ENCODE measurements around the gene METTL26. TPM values are rescaled to one million over a fixed set of nuclear protein-coding genes. Genes with fewer than 3 reads are reported as not detected.
A peak's percentile ranks its signal among the peaks of the same experiment; 100 is the strongest.

Gene METTL26
- polyA plus RNA-seq, 10 donors, result 28.0 to 61.3 (median 40.0) TPM

- DNase-seq, result peak; percentile 48 to 77 (median 71)
Observed at GRCh38 chr16:660459-661183, 24.5 kb upstream of the METTL26 start.

- no peak for DNase-seq
Observed at GRCh38 chr16:660132-660458, 24.0 kb upstream of the METTL26 start.

DNA sequence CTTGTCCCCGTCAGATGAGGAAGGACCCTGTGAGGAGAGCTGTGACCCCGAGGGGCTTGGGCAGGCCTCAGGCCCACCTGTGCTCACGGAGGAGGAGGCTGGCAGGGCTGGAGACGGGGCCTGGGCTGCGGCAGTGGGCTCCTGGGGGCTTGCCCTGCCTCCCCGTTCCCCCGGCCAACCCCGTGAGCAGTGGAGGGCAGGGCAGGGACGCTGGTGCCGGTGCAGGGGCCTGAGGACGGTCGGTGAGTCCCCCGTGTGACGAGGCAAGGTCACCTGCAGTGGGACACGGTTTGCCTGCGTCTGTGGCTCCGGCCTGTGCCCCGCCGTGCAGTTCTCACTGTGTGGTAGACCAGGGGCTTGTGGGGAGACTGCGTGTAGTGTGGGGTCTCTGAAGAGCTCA lies 23.5 kb upstream of the METTL26 start:
- DNase-seq, result no peak

- DNase-seq, result no peak
Observed at GRCh38 chr16:658679-659571, 22.8 kb upstream of the METTL26 start.

- DNase-seq, result no peak
Observed at GRCh38 chr16:657487-657886, 21.4 kb upstream of the METTL26 start.

DNA sequence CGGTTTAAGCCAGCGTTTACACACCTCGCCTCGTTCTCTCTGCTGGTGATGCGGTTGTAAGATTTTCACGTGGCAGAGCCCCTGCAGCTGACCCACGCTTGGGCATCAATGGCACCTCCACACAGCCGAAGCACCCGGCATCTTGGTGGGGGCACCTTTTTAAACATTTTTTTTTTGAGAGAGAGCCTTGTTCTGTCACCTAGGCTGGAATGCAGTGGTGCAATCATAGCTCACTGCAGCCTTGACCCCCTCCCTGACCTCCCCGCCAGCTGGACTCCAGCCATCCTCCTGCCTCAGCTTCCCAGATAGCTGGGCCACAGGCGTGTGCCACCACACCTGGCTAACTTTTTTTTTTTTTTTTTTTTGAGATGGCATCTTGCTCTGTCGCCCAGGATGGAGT lies 17.9 kb upstream of the METTL26 start:
- no peak for DNase-seq

- no peak for DNase-seq
Observed at GRCh38 chr16:652454-653305, 16.6 kb upstream of the METTL26 start.

- no peak for DNase-seq
Observed at GRCh38 chr16:651844-652243, 15.7 kb upstream of the METTL26 start.

GRCh38 chr16:649631-650030 lies 13.5 kb upstream of the METTL26 start:
- DNase-seq, result no peak

DNA sequence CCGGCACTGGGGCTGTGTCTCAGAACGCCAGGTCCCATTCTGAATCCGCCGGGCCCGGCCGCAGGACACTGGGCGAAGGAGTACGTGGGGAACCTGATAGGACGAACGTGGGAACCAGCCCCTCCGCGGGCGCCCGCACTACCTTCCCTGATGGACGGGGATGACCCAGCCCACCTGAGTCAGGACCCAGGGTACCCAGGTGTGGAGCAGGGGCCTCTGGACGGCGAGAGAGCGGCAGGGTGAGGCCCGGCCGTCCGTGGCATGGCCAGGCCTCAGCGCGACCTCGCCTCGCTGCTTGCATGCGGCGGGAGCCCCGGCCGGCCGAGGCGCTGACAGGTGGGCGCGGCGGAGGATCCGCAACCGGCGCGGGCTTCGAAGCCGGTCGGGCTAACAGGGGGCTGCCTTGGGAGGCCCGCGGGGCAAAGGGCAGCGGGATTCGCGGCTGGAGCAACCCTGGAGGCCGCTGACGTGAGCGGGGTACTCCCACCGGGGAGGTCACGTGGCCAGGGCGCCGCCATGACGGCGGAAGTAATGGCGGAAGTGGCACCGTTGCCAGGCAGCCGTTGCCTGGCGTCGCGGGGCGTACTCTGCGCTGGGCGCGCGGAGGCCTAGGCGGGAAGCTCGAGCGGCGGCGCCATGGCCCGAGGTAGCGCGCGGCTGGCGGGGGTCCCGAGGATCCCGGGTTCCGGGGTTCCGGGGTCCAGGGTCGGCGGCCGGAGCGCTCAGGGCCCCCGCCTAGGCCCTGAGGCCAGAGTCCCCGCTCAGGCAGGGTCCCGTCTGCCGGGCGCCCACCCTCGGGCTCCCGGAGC lies 12.9 kb upstream of the METTL26 start, which contains the start of gene WDR90:
Gene WDR90, plus strand, starts transcription at position 585 of the 809 bp plus-strand sequence. Its CDS starts 52 bp downstream, at position 637.
- DNase-seq, result peak; percentile 88 to 97 (median 93)

DNA sequence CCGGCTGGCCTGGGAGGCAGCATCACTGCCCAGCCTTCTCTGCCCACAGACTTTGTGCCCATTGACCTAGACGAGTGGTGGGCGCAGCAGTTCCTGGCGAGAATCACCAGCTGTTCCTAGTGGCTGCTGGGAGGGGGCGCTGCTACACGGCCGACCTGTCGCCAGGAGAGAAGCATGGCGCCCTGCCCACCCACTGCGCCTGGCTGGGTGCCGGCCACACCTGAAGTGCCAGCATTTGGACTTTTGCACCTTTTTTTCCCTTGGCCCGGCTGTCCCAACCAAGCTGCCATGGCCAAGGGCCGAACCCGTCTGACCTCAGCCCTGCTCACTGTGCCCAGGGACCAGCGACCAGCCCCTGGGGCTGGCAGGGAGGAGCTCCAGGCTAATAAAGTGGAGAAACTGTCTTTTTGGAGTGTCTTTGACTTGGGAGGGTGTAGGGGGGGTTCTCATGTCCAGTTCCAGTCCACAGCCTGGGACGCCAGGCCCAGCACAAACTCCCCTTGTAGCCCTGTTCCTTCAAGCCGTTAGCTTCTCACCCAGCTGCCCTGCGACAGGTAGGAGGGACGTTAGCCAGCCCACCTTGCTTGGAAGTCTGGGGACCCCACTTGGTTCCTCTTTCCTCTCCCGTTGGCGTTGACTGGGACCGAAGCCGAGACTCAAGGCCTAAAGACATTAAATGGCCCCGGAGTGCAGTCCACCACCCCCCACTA lies 12.1 kb upstream of the METTL26 start:
- DNase-seq, result no peak

GRCh38 chr16:647173-647902 lies 11.2 kb upstream of the METTL26 start:
- no peak for DNase-seq

DNA sequence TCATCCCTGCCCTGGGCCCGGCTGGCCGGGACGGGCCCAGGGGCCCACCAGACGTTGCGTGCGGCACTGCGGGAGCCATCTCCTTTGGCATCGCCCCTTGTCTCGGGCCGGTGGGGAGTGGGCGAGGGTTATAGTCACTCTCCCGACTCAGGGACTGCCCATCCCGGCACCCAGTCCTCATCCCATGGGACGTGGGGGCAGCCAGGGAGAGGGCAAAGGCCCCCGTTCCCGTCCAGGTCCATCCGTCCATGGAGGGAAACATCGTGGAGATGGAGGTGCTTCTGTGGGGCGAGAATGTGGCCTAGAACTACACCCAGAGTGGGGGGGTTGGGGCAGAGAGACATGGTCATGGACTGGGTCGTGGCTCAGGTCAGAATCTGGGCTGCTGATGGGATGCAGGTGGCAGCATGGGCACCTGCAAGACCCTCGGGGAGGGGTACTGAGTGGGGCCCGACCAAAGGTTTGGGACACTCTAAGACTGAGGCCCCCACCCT lies 10.6 kb upstream of the METTL26 start:
- no peak for DNase-seq

DNA sequence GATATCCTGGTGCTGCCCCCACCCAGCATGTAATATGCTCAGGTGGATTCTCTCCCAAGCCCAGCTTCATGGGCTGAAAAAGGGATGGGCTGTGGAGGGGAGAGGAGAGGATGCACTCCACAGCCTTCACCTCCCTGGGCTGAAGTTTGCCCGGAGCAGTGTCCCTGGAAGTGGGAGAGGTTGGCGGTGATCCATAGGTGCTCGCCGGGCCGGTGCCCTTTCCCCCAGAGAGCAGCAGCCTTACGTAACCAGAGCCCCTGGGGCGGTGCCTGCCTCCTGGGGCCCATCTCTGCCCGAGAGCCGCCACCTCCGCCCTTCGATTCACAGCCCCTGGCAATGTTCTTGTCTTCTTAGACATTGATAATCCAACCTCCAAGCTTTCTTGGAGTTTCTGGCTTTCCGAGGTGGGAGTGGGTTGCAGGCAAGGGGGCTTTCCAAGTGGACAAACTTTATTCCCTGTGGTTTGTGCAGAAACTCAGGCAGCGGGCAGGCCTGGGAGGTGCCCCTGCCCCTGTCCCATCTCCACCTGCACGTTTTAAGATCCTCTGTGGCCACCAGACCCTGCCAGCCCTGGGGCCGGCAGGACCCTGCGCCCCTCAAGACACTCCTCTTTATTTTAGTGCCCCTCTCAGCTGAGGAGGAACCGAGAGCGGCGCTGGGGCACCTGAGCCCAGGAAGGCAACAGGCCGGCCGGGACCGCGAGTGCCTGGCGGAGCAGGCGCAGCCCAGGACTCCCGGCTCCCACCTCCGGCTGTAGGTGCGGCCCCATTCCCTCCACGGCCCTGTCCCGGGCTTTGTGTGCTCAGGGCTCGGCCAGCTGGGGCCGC lies 10.0 kb upstream of the METTL26 start:
- no peak for DNase-seq

DNA sequence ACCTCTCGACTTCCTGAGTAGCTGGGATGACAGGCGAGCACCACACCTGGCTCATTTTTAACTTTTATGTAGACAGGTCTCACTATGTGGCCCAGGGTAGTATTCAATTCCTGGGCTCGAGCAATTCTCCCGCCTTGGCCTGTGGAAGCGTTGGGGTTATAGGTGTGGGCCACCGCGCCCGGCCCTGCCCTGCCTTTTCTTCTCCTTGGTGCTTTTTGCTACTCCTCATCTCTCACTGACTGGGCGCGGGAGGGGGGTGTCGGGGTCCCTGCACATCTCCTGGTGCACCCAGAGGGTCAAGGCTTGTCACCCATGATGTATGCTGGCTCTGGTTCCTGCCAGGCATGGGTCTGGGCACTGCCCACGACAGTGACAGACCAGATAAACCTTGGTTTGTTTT lies 8.5 kb upstream of the METTL26 start:
- DNase-seq, result no peak

GRCh38 chr16:643050-643368 lies 6.9 kb upstream of the METTL26 start:
- DNase-seq, result no peak

- peak in 1 of 3 donors; percentile 56 for DNase-seq
Observed at GRCh38 chr16:642189-643049, 6.3 kb upstream of the METTL26 start.
